ENCODE data around the gene TENT4A.
"Not testable (repeated sequence)": the region's sequence is repeated elsewhere in the genome, so short reads cannot be mapped to it uniquely, and the experiment has no call there.

The TENT4A gene

GRCh38 chr5:6753851-6754250 is 40.6 kb downstream of the TENT4A start:
- DNase-seq, result no peak

GRCh38 chr5:6754766-6755165 is 41.5 kb downstream of the TENT4A start:
- no peak for DNase-seq

DNA sequence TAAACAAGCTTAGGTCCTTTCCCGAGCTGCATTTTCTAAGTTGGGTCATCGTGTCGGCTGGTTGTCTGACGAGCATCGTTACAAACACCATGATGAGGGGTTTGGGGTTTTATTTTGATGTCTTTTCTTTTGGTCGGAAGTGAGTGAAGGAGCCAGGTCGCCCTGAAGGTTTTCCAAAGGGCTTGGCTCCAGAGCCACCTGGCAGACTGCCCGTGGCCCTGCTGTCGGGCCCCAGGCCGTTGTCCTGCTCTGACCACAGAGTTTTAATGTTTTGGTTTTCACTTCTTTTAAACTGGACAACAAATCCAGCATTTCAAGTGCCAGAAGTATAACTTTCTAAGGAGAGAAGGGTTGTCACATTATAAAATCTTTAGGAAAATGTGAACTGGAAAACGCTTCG is 42.3 kb downstream of the TENT4A start:
- DNase-seq, result no peak

DNA sequence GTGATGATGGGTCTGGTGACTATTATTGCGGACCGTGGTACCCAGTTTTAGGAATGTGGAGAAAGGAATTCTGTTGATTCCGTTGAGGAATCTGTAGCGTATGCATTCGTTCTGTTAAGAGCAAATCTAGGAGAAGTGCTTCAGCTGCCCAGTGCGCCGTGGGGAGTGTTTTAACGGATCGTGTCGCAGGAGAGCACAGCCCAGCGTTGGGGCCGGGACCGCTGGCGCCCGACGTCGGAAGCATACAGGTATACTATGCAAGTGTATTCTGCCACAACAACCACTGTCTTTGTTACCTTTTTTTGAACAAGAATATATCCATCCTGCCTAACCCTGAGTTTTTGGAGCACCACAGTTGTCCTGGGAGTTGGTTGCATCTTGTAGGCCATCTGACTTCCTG is 42.7 kb downstream of the TENT4A start:
- DNase-seq, result no peak

DNA sequence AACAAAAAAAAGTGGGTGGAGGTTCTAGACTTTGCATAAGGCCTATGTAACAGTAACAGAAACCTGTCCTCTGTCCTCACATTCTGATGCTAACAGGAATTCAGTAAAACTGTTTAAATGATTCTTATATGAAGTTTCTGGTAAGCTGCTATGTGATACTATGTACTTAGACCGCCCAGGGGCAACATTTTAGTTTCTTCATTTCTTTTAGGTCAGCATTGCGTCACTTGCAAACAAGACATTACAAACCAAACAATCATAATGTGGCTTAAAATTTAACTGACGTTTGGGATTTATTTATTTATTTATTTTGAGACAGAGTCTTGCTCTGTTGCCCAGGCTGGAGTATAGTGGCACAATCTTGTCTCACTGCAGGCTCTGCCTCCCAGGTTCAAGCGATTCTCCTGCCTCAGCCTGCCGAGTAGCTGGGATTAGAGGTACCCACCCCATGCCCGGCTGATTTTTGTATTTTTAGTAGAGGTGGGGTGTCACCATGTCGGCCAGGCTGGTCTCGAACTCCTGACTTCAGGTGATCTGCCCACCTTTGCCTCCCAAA is 44.3 kb downstream of the TENT4A start:
- DNase-seq, result no peak

GRCh38 chr5:6758236-6758635 is 45.0 kb downstream of the TENT4A start:
- DNase-seq, result no peak

DNA sequence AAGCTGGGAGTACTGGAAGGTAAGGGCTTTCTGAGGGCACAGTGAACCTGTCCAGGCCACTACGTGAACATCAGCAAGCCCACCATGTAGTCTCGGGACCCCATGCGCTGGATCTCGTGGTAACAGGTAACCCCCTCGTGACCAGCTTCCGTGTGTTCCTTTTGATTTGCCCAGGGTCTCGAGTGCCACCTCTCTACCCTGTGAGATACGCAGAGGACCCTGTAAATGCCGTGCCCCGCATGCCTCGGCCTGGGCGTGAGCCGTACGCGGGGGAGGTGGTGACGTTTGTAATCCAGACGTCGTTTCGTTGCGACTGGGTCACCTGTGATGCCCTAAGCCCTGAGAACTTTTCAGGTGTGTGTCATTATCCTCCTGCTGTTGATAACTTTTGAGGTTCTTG is 45.5 kb downstream of the TENT4A start:
- DNase-seq, result no peak

DNA sequence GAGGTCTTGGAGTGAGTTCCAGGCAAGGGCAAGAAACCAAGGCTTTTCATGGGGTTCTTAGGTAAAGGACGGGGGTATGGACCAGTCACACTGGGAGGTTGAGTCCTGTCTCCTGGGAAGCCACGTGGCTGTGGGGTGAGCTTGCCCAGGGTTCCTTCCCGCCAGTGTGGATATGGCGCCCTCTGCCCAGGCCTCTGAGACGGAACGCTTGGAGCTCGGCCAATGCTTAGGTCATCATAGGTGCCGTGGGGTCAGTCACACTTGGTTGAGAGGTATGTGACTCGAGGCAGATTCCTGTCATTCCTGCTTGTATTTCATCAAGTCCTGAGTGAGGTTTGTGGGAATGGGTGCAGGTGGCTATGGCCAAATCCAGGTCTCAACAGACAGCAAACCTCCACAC is 46.2 kb downstream of the TENT4A start:
- no peak for DNase-seq

GRCh38 chr5:6759983-6760382 is 46.8 kb downstream of the TENT4A start:
- no peak for DNase-seq

- DNase-seq, result no peak
Observed at GRCh38 chr5:6760686-6761085, 47.5 kb downstream of the TENT4A start.

DNA sequence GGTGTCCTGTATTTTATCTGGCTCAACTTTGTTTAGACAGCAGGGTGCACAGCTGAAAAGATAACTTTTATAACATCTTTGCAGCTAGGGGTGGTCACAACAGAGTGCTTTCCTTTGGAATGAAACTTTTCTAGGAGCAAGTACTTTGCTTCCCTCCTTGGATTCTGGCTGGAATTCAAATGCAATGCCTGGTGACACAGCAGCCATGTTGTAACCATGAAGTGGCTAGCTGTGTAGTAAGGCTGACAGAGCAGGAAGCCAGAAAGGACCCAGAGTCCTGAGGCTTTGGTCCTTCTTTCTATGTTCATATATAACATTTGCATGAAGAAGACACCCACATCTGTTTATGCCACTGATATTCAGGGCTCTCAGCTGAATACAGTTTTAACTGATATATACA is 48.1 kb downstream of the TENT4A start:
- no peak for DNase-seq

DNA sequence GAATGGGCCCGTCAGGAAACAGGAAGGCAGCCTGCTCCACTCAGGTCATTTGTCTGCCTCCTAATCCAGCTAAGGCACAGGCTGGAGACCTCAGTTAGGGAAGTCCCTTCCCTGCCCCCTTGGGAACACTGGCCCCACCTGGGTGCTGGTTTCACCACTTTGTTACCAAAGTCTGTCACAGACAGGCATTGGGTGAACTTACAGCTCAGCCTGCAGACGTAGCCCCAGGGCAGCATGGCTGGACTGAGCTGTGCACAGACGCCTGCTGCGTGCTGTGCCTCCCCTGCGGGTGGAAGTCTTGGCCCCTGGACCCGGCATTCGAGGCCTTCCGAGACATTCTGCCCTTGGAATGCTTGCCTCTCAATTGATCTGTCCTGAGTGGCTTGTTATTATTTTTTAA is 48.9 kb downstream of the TENT4A start:
- no peak for DNase-seq

- no peak for DNase-seq
Observed at GRCh38 chr5:6762697-6763096, 49.5 kb downstream of the TENT4A start.

- no peak for DNase-seq
Observed at GRCh38 chr5:6763191-6763590, 50.0 kb downstream of the TENT4A start.

DNA sequence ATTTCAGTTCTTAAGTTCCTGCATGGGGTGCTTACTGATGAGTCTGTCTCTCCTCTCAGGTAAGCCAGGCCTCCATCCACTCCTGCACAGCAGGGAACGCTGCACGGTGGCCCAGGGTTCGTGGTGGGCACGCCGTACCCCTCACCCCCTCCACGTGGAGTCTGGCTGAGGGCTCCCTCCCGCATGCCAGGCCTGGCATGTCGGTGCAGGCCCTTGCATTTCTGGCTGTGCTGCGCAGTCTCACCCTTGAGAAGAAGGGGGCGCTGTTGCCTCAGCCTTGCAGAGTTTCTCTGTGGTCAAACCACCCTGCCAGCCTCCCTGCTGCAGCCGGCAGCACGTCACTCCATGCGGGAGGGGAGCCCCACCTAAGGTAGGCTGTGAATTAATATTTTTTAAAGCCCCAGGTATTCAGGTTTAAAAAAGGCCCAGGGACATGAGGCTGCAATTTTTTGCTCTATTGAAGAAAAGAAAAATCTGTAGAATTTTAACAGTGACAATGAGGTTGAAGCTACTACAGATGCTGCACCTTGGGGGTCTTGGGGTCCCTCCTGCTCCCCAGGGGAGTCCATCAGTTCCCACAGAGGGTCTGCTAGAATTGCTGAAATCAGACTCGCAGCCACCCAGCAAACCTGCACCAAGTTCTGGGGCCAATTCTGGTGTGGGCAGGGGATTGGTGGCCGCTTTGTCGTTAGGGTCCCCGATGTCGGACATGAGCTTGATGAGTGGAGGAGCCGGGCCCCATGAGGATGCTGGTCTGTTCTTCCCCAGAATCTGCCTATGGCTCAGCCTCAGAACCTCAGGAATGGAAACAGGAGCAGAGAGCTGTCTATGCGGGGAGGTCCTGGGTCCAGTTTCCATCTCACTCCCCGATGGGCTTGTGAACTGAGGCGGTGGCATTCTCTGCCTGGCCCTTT is 52.6 kb downstream of the TENT4A start:
- peak; percentile 62 to 74 for DNase-seq

DNA sequence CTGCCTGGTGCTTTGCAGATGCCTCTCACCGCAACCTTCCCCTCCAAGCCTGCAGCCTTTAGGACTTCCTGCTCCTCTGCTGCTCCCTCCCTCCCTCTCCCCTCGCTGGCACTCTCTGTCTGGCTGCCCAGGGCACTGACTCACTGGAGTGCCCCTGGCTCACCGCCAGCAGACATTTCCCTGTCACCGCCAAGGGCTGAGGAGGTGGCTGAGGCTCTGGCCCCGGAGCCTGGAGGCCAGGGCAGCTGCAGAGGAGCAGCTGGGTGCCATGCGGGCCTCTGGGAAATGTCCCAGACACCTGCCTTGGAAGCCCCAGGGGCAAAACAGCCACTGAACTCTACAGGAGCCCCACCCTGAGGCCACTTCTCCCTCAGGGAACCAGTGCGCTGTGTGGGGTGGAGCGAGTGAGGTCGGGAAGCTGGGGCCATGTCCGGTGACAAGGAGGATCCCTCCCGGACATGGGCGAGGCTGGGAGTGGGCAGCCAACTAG is 53.4 kb downstream of the TENT4A start:
- DNase-seq, result peak; percentile 42 to 48

GRCh38 chr5:6767481-6768063 is 54.3 kb downstream of the TENT4A start:
- DNase-seq, result no peak

DNA sequence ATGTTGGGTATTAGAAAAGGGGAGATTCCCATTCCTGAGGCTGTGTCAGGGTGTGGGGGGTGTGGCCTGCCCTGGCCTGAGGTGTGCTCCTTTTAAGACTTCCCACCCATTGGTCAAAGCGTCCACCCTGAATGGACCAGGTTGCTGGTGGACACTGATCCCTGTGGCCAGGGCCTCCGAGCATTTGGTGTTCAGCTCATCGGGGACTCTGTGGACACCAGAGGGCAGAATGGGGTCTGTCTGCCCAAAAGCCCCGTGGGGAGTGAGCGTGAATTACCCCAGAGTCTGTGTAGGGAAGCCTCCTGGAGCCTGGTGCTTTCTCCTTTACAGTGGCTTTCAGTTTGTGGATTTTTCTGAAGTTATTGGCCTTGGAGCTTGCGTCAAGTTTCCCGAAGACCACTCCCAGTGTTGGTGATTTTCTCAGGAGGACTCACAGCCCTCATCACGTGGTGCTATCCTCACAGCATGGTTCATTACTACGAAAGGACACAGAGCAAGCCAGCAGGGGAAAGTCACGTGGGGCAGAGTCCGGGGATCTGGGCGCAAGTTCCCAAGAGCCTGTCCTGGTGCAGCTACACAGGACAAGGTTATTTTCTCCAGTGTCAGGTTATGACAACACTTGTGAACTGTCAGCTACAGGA is 55.5 kb downstream of the TENT4A start:
- no peak for DNase-seq

- DNase-seq, result no peak
Observed at GRCh38 chr5:6770826-6771607, 57.8 kb downstream of the TENT4A start.

GRCh38 chr5:6772886-6773285 is 59.7 kb downstream of the TENT4A start:
- DNase-seq, result no peak

DNA sequence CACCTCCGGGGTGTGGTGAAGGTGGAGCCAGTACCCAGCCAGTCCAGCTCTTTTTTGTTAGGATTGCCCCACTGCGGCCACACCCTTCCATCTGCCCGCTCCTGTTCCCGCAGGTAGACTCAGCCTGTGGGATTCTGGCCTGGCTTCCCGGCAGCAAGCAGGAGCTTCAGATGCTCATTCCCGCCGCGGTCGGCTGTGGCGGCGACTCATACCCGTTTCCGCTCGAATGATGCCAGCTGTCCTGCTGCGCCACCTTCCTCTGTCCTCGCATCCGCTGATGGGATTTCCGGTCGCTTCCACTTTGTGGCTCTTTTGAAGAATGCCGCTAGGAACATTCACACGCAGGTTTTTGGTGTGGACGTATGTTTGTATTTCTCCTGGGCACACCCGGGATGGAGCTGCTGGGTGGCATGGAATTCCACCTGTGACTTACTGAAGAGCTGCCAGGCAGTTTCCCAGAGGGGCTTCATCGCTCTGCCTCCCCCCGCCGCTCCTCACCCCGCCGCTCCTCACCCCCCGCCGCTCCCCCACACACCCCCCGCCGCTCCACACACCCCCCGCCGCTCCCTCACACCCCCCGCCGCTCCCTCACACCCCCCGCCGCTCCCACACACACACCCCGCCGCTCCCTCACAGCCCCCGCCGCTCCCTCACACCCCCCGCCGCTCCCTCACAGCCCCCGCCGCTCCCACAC is 60.3 kb downstream of the TENT4A start:
- DNase-seq, result no peak

GRCh38 chr5:6774207-6774606 is 61.0 kb downstream of the TENT4A start:
- not testable (repeated sequence) for DNase-seq

All from stimulated activated CD4-positive, alpha-beta T cell treated with anti-CD3 and anti-CD28 coated beads, Interleukin-2, amount 100 ng/mL, for 24 hours (primary cell).